NCI-H146 treated with DMSO at 0.1 percent for 48 hours (cell line): ENCODE results near the gene RICTOR.
"Not testable (repeated sequence)": the region's sequence is repeated elsewhere in the genome, so short reads cannot be mapped to it uniquely, and the experiment has no call there.

Experiments
- DNase-seq: peaks from one replicate; lab custom pipeline; 2025; ENCODE audit not compliant: unreplicated experiment; lab: John Stamatoyannopoulos, UW

The RICTOR gene

GRCh38 chr5:39014561-39014960, 59.6 kb downstream of the RICTOR start:
- DNase-seq = no peak

GRCh38 chr5:39013938-39014337, 60.3 kb downstream of the RICTOR start:
- no peak for DNase-seq

- not testable (repeated sequence) for DNase-seq
Observed at GRCh38 chr5:39010958-39011357, 63.2 kb downstream of the RICTOR start.

GRCh38 chr5:39009981-39010380, 64.2 kb downstream of the RICTOR start:
- DNase-seq = no peak

GRCh38 chr5:39009280-39009679, 64.9 kb downstream of the RICTOR start:
- DNase-seq = no peak

GRCh38 chr5:39006650-39007049, 67.5 kb downstream of the RICTOR start:
- DNase-seq = no peak

GRCh38 chr5:39005566-39006232, 68.5 kb downstream of the RICTOR start:
- DNase-seq = no peak

- no peak for DNase-seq
Observed at GRCh38 chr5:39001683-39002082, 72.5 kb downstream of the RICTOR start.

- DNase-seq = no peak
Observed at GRCh38 chr5:38999037-38999436, 75.2 kb downstream of the RICTOR start.

- DNase-seq = no peak
Observed at GRCh38 chr5:38997591-38997990, 76.6 kb downstream of the RICTOR start.

GRCh38 chr5:38996123-38996522, 78.1 kb downstream of the RICTOR start:
- DNase-seq = no peak

- DNase-seq = no peak
Observed at GRCh38 chr5:38994324-38994927, 79.8 kb downstream of the RICTOR start.

- not testable (repeated sequence) for DNase-seq
Observed at GRCh38 chr5:38989974-38990719, 84.1 kb downstream of the RICTOR start.

- no peak for DNase-seq
Observed at GRCh38 chr5:38985909-38986452, 88.2 kb downstream of the RICTOR start.

- DNase-seq = no peak
Observed at GRCh38 chr5:38979535-38979934, 94.7 kb downstream of the RICTOR start.

- no peak for DNase-seq
Observed at GRCh38 chr5:38978036-38978435, 96.2 kb downstream of the RICTOR start.

GRCh38 chr5:38968665-38969064, 105.5 kb downstream of the RICTOR start:
- DNase-seq = no peak

GRCh38 chr5:38961691-38962090, 112.5 kb downstream of the RICTOR start:
- DNase-seq = no peak

GRCh38 chr5:38953426-38954012, 120.7 kb downstream of the RICTOR start:
- no peak for DNase-seq

GRCh38 chr5:38948501-38948900, 125.7 kb downstream of the RICTOR start:
- no peak for DNase-seq

- DNase-seq = no peak
Observed at GRCh38 chr5:38944282-38944681, 129.9 kb downstream of the RICTOR start.

GRCh38 chr5:38941912-38942311, 132.3 kb downstream of the RICTOR start:
- no peak for DNase-seq
